AG04450 (cell line): ENCODE measurements around the gene AZU1. TPM values are rescaled to one million over a fixed set of nuclear protein-coding genes. Genes with fewer than 3 reads are reported as not detected.

Source experiments
- CTCF ChIA-PET: fragments of 300-600, 350-600 bp; formaldehyde crosslinking; extraction: SDS; loops from one replicate; lab custom pipeline; 2022; ENCODE audit warnings: antibody characterized with exemption, inconsistent platforms; lab: Charles Lee
- POLR2A ChIA-PET: fragments of 350-600 bp; formaldehyde crosslinking; extraction: SDS; loops from one replicate; lab custom pipeline; 2021; ENCODE audit warnings: antibody characterized with exemption, inconsistent platforms; lab: Yijun Ruan, JAX
- DNase-seq: peaks from one replicate; pipeline ENCODE4 v3.0.0-alpha.2; 2011; ENCODE audit warnings: low read depth, low spot score
- H3K27ac ChIP-seq: one replicate; pipeline ENCODE4 v1.5.1; 2012; ENCODE audit warnings: low read depth, low read length, control low read depth
- H3K27me3 ChIP-seq: one replicate; pipeline ENCODE4 v1.6.0; 2012; ENCODE audit warnings: low read length; ENCODE audit not compliant: control insufficient read depth, insufficient read depth
- H3K4me3 ChIP-seq: 2 replicates; pipeline ENCODE4 v1.5.1; 2011; ENCODE audit warnings: mild to moderate bottlenecking, low read depth, low read length, control low read depth
- H3K9me3 ChIP-seq: 2 replicates; pipeline ENCODE4 v1.5.1; 2012; ENCODE audit warnings: low read length; ENCODE audit not compliant: control insufficient read depth, insufficient read depth
- polyA plus RNA-seq: library from polyadenylated mRNA; depleted of rRNA; stranded (reverse); fragments of >200 nt; gene quantifications from 2 replicates; pipeline ENCODE4 v1.2.3, GENCODE V29; 2011
- TF ChIP-seq, protein P1 (sequence below): IDR thresholded peaks from 2 replicates; pipeline ENCODE4 v1.5.1; 2011; ENCODE audit warnings: low read depth, low read length, control low read depth, inconsistent platforms

The AZU1 gene
- polyA plus RNA-seq, 1 experiment = 0.04 TPM

DNA sequence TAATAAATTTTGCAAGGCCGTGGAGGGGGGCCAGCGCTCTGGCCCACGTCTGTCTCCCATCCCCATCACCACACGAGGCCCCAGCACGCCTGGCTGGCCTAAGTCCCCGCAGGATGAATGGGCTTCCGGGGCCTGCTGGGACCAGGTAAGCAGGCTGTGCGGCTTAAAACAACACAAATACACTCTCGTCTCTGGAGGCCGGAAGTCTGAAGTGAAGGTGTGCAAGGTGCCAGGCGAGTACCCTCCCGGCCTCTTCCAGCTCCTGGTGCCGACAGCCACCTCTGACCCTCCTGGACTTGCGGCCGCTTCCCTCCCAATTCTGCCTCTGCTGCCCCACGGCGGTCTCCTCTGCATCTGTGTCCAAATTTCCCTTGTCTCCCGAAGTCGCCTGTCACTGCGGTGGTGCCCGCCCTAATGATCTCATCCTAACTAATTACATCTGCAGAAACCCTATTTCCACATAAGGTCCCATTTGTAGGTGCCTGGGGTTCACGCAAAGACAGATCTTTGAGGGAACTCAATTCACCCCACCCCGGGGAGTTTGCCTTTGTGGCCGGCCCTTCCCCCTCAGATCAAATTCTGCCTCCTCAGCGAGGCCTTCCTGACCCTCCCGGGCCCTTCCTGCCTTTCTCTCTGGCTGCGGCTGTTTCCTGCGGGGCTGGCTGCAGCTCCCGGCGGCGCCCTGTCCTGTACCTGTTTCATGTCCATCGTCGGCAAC is 38.5 kb upstream of the AZU1 start:
- Histone ChIP-seq H3K4me3 (no peak overlapping the region), H3K9me3 (no peaks in the 10 kb centered on the region; the same call in 1 of the 2 replicates), H3K27me3 (no peaks in the 10 kb centered on the region), H3K27ac (no peak overlapping the region)
- POLR2A ChIA-PET = no interaction called here
- TF ChIP-seq, protein P1, sequence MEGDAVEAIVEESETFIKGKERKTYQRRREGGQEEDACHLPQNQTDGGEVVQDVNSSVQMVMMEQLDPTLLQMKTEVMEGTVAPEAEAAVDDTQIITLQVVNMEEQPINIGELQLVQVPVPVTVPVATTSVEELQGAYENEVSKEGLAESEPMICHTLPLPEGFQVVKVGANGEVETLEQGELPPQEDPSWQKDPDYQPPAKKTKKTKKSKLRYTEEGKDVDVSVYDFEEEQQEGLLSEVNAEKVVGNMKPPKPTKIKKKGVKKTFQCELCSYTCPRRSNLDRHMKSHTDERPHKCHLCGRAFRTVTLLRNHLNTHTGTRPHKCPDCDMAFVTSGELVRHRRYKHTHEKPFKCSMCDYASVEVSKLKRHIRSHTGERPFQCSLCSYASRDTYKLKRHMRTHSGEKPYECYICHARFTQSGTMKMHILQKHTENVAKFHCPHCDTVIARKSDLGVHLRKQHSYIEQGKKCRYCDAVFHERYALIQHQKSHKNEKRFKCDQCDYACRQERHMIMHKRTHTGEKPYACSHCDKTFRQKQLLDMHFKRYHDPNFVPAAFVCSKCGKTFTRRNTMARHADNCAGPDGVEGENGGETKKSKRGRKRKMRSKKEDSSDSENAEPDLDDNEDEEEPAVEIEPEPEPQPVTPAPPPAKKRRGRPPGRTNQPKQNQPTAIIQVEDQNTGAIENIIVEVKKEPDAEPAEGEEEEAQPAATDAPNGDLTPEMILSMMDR = no peak
- DNase-seq = no peak
- CTCF ChIA-PET = interaction anchor here (0.5 kb wide), 1 partner anchor 18 kb away, joined by 8 read pairs; no protein-coding TSS in a partner anchor

DNA sequence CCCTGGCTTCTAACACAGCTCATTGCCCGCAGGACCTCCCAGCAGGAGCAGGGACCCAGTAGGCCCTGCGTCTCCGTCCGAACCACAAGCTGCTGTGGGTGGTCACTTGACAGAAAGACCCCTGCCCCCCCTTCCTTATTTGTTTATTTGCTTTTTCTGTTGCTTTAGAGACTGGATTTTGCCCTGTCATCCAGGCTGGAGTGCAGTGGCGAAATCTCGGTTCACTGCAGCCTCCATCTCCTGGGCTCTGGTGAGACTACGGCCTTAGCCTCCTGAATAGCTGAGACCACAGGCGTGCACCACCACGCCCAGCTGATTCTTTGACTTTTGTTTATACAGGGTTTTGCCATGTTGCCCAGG is 38.0 kb upstream of the AZU1 start:
- POLR2A ChIA-PET = no interaction called here
- H3K9me3 ChIP-seq = no peaks in the 10 kb centered on the region; the same call in 1 of the 2 replicates
- no peak overlapping the region for H3K4me3 ChIP-seq
- no peak overlapping the region for H3K27ac ChIP-seq
- no peaks in the 10 kb centered on the region for H3K27me3 ChIP-seq
- TF ChIP-seq, protein P1 = no peak
- CTCF ChIA-PET = interaction anchor here (0.5 kb wide), 1 partner anchor 19 kb away, joined by 8 read pairs; no protein-coding TSS in a partner anchor
- no peak for DNase-seq

DNA sequence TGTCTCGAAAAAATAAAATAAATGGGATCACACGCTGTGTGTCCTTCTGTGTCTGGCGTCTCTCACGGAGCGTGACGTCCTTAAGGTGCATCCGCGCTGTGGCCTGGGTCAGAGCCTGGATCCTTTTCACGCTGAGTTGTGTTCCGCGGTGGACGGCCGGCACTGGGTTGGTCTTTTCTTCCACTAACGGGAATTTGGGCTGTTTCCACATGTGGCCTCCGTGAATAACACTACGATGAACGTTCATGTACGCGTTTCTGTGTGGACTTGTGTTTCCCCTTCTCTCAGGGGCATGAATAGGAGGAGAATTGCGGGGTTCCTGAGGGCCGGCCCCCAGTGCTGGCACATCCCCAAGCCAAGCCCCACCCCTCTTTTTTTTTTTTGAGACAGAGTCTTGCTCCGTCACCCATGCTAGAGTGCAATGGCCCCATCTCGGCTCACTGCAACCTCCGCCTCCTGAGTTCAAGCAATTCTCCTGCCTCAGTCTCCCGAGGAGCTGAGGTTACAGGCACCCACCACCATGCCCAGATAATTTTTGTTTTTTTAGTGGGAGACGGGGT is 36.5 kb upstream of the AZU1 start:
- POLR2A ChIA-PET = interaction anchor here (0.6 to 0.7 kb wide), 2 partner anchors 116 to 646 kb away, joined by 4 to 5 read pairs; no protein-coding TSS in a partner anchor
- no peak for DNase-seq
- CTCF ChIA-PET = no interaction called here

DNA sequence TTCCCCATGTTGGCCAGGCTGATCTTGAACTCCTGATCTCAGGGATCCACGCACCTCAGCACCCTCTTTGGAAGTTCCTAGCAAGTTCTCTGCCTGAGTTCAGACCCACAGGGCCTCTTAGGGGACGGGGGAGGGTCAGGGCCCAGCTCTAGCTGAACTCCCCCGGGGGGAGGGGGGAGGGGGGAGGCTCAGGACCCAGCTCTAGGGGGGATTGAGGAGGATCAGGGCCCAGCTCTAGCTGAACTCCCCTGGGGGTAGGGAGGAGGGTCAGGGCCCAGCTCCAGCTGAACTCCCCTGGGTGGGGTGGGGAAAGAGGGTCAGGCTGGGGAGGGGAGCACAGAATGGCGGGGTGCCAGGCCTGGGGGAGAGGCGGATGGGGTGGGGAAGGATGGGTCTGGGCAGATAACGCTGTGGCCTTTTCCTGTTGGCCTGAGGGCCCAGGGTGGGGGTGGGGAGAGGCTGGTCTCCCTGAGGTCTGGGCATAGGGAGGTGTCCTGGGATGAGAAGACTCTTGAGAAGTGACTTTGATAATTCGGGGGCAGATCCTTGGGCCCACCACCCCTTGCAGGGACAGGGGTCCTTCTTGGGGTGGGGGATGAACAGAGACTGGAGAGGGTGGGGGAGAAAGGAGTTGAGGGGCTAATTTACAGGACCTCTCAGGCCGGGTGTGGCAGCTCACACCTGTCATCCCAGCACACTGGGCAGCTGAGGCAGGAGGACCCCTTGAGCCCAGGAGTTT is 35.9 kb upstream of the AZU1 start:
- no peak overlapping the region for H3K27ac ChIP-seq
- H3K27me3 ChIP-seq = no peaks in the 10 kb centered on the region
- no peak for DNase-seq
- no peak overlapping the region for H3K4me3 ChIP-seq
- TF ChIP-seq, protein P1 = no peak
- CTCF ChIA-PET = no interaction called here
- POLR2A ChIA-PET = interaction anchor here (0.7 kb wide), 1 partner anchor 116 kb away, joined by 4 read pairs; no protein-coding TSS in a partner anchor
- H3K9me3 ChIP-seq = no peaks in the 10 kb centered on the region; the same call in 1 of the 2 replicates

More for the DNA sequence above, 36.5 kb upstream of the AZU1 start:
- Histone ChIP-seq H3K27ac (no peak overlapping the region), H3K27me3 (no peaks in the 10 kb centered on the region), H3K9me3 (no peaks in the 10 kb centered on the region; the same call in 1 of the 2 replicates), H3K4me3 (no peak overlapping the region)
- TF ChIP-seq, protein P1 = no peak
